Common myeloid progenitor, CD34-positive (primary cell): ENCODE measurements around the gene IGF1R.

Experiments
- CTCF ChIA-PET: fragments of 350-600 bp; sonication (Branson Sonifier 250); formaldehyde crosslinking; loops from one replicate; lab custom pipeline; 2021; ENCODE audit warnings: antibody characterized with exemption; lab: Charles Lee
- POLR2A ChIA-PET: fragments of 350-600 bp; sonication (Branson Sonifier 250); formaldehyde crosslinking; loops from one replicate; lab custom pipeline; 2021; ENCODE audit warnings: antibody characterized with exemption; lab: Charles Lee
- DNase-seq, 3 donors: peaks; one replicate each; pipeline versions ENCODE4 v3.0.0 to v3.0.0-alpha.2; 2013
- H3K27ac ChIP-seq, 2 experiments: 1 replicate in 1 of 2; 2 replicates in 1 of 2; pipeline ENCODE4 v1.7.0; 2013; ENCODE audit warnings: inconsistent platforms in 2 of 2, low read length in 2 of 2, mild to moderate bottlenecking in 2 of 2, low read depth in 1 of 2, moderate library complexity in 1 of 2; ENCODE audit not compliant: severe bottlenecking in 2 of 2, insufficient read depth in 1 of 2, poor library complexity in 1 of 2
- H3K27me3 ChIP-seq, 5 experiments: replicated peaks in 2 of 5; 1 replicate in 3 of 5; 2 replicates in 2 of 5; pipeline versions ENCODE4 v1.6.1 to v1.7.0; 2013; ENCODE audit warnings: low read length in 4 of 5, mild to moderate bottlenecking in 2 of 5, moderate library complexity in 2 of 5, inconsistent platforms in 1 of 5; ENCODE audit not compliant: insufficient read depth in 5 of 5, control insufficient read depth in 4 of 5
- H3K36me3 ChIP-seq, 4 experiments: 1 replicate in 2 of 4; 2 replicates in 2 of 4; pipeline versions ENCODE4 v1.6.1 to v1.7.0; 2013; ENCODE audit warnings: low read length in 3 of 4, control low read depth in 1 of 4, mild to moderate bottlenecking in 1 of 4; ENCODE audit not compliant: control insufficient read depth in 4 of 4, insufficient read depth in 4 of 4
- H3K4me1 ChIP-seq, 4 experiments: 1 replicate in 3 of 4; 2 replicates in 1 of 4; pipeline versions ENCODE4 v1.6.1 to v1.7.1; 2013; ENCODE audit warnings: low read length in 3 of 4, mild to moderate bottlenecking in 3 of 4, control low read depth in 1 of 4, inconsistent platforms in 1 of 4, moderate library complexity in 1 of 4; ENCODE audit not compliant: control insufficient read depth in 4 of 4, insufficient read depth in 4 of 4; ENCODE audit errors: control extremely low read depth in 1 of 4
- H3K4me3 ChIP-seq, 7 experiments: 1 replicate in 4 of 7; 2 replicates in 3 of 7; pipeline versions ENCODE4 v1.5.1 to v1.7.0; 2013; ENCODE audit warnings: mild to moderate bottlenecking in 7 of 7, low read length in 6 of 7, moderate library complexity in 6 of 7, inconsistent platforms in 2 of 7, low read depth in 2 of 7, control low read depth in 1 of 7; ENCODE audit not compliant: insufficient read depth in 4 of 7, control insufficient read depth in 1 of 7; ENCODE audit errors: extremely low read depth in 1 of 7
- H3K9me3 ChIP-seq, 5 experiments: 1 replicate in 4 of 5; 2 replicates in 1 of 5; pipeline versions ENCODE4 v1.6.1 to v1.7.1; 2013; ENCODE audit warnings: low read length in 4 of 5, mild to moderate bottlenecking in 2 of 5, inconsistent platforms in 1 of 5, low read depth in 1 of 5, moderate library complexity in 1 of 5; ENCODE audit not compliant: control insufficient read depth in 4 of 5, insufficient read depth in 2 of 5; ENCODE audit errors: control extremely low read depth in 1 of 5
- WGBS: methylation state at CpG from one replicate; pipeline ENCODE4 v1.1.5; 2013; ENCODE audit not compliant: insufficient coverage; 5-methylcytosine and 5-hydroxymethylcytosine counted together

Gene IGF1R

GRCh38 chr15:98731712-98732450 is 83.5 kb downstream of the IGF1R start:
- H3K36me3 ChIP-seq = no peaks in the 10 kb centered on the region
- POLR2A ChIA-PET = no interaction called here
- 70% methylated on average over 9 of the region's 9 CpGs for WGBS
- no peak overlapping the region for H3K27ac ChIP-seq
- H3K4me1 ChIP-seq = peaks cover 12 to 58% (median 34%) of the 10 kb centered on the region in 4 experiments
- H3K4me3 ChIP-seq = peak overlapping the region in 2 of 7 experiments; percentile 7 to 45
- no peaks in the 10 kb centered on the region for H3K27me3 ChIP-seq
- DNase-seq = peak in 2 of 3 donors; percentile 22 to 26
- CTCF ChIA-PET = interaction anchor here (2.3 kb wide), 1 partner anchor 12 kb away, joined by 6 read pairs; no protein-coding TSS in a partner anchor
- H3K9me3 ChIP-seq = no peaks in the 10 kb centered on the region

GRCh38 chr15:98733098-98733497 is 84.8 kb downstream of the IGF1R start:
- DNase-seq = no peak
- H3K4me3 ChIP-seq = no peak overlapping the region
- no peaks in the 10 kb centered on the region for H3K27me3 ChIP-seq
- CTCF ChIA-PET = interaction anchor here (2.3 kb wide), 1 partner anchor 11 kb away, joined by 6 read pairs; no protein-coding TSS in a partner anchor
- WGBS = 97% methylated on average over 5 of the region's 5 CpGs
- no peaks in the 10 kb centered on the region for H3K36me3 ChIP-seq
- no peaks in the 10 kb centered on the region for H3K9me3 ChIP-seq
- no peak overlapping the region for H3K27ac ChIP-seq
- POLR2A ChIA-PET = no interaction called here
- peaks cover 12 to 53% (median 34%) of the 10 kb centered on the region in 4 experiments for H3K4me1 ChIP-seq

- peak overlapping the region; percentile 56 to 72 for H3K27ac ChIP-seq
- POLR2A ChIA-PET = no interaction called here
- CTCF ChIA-PET = interaction anchor here (1.0 kb wide), 2 partner anchors 124 to 147 kb away, joined by 3 to 4 read pairs; no protein-coding TSS in a partner anchor
- peak; percentile 29 to 78 (median 68) for DNase-seq
- no peaks in the 10 kb centered on the region for H3K9me3 ChIP-seq
- H3K36me3 ChIP-seq = no peaks in the 10 kb centered on the region
- 63% methylated on average over 7 of the region's 8 CpGs for WGBS
- H3K4me3 ChIP-seq = peak overlapping the region in 4 of 7 experiments; percentile 5 to 61 (median 39)
- H3K27me3 ChIP-seq = no peaks in the 10 kb centered on the region
- H3K4me1 ChIP-seq = peaks cover 12 to 55% (median 37%) of the 10 kb centered on the region in 4 experiments
Measured at GRCh38 chr15:98734466-98735199, 86.3 kb downstream of the IGF1R start.

GRCh38 chr15:98735304-98735703 is 87.0 kb downstream of the IGF1R start:
- CTCF ChIA-PET = interaction anchor here (1.0 kb wide), 2 partner anchors 75 to 125 kb away, joined by 3 read pairs; no protein-coding TSS in a partner anchor
- H3K27me3 ChIP-seq = no peaks in the 10 kb centered on the region

GRCh38 chr15:98735895-98736617 is 87.7 kb downstream of the IGF1R start:
- Histone ChIP-seq H3K4me3 (no peak overlapping the region), H3K4me1 (peaks cover 16 to 52% (median 36%) of the 10 kb centered on the region in 4 experiments), H3K9me3 (no peaks in the 10 kb centered on the region), H3K36me3 (no peaks in the 10 kb centered on the region), H3K27me3 (no peaks in the 10 kb centered on the region), H3K27ac (no peak overlapping the region)
- 100% methylated on average over 2 of the region's 4 CpGs for WGBS
- POLR2A ChIA-PET = no interaction called here
- CTCF ChIA-PET = interaction anchor here (1.0 to 1.4 kb wide), 3 partner anchors 9 to 126 kb away, joined by 3 to 4 read pairs (median 3); no protein-coding TSS in a partner anchor
- DNase-seq = no peak

More at GRCh38 chr15:98735304-98735703, 87.0 kb downstream of the IGF1R start:
- no peak overlapping the region for H3K27ac ChIP-seq
- peak overlapping the region in 1 of 7 experiments; percentile 61 for H3K4me3 ChIP-seq
- no peaks in the 10 kb centered on the region for H3K9me3 ChIP-seq
- POLR2A ChIA-PET = no interaction called here
- no peaks in the 10 kb centered on the region for H3K36me3 ChIP-seq
- 97% methylated on average over 4 of the region's 4 CpGs for WGBS
- DNase-seq = peak in 1 of 3 donors; percentile 19
- peaks cover 14 to 55% (median 37%) of the 10 kb centered on the region in 4 experiments for H3K4me1 ChIP-seq

- H3K4me3 ChIP-seq = no peak overlapping the region
- no peaks in the 10 kb centered on the region for H3K27me3 ChIP-seq
- no peaks in the 10 kb centered on the region for H3K36me3 ChIP-seq
- DNase-seq = no peak
- peaks cover 14 to 41% (median 26%) of the 10 kb centered on the region in 4 experiments for H3K4me1 ChIP-seq
- 97% methylated on average over 5 of the region's 6 CpGs for WGBS
- no peak overlapping the region for H3K27ac ChIP-seq
- POLR2A ChIA-PET = no interaction called here
- CTCF ChIA-PET = interaction anchor here (1.4 to 1.8 kb wide), 2 partner anchors 8 to 14 kb away, joined by 4 read pairs; no protein-coding TSS in a partner anchor
- no peaks in the 10 kb centered on the region for H3K9me3 ChIP-seq
Measured at GRCh38 chr15:98737159-98737558, 88.8 kb downstream of the IGF1R start.
